Stimulated activated effector memory CD8-positive, alpha-beta T cell treated with anti-CD3 and anti-CD28 coated beads, Interleukin-12 subunit alpha, Interleukin-12 subunit beta, amount 100 ng/mL, for 72 hours (primary cell): Measurements from ENCODE around the gene IRX4.

Source experiments
- ATAC-seq: fragments of 150-1000 bp; cut with Tn5 transposase; 2 replicates; pipeline ENCODE4 v1.10.0; 2021
- DNase-seq, 2 donors: peaks; one replicate each; pipeline ENCODE4 v3.0.0; 2021 to 2022; ENCODE audit warnings: low spot score in 2 of 2
- H3K27ac Mint-ChIP-seq: one replicate; pipeline ENCODE4 v1.8.0; 2022; ENCODE audit warnings: mild to moderate bottlenecking, mixed read lengths
- H3K36me3 Mint-ChIP-seq: one replicate; pipeline ENCODE4 v1.8.0; 2022; ENCODE audit warnings: mild to moderate bottlenecking, mixed read lengths
- H3K4me1 Mint-ChIP-seq: one replicate; pipeline ENCODE4 v1.8.0; 2022; ENCODE audit warnings: mixed read lengths
- H3K4me3 Mint-ChIP-seq: one replicate; pipeline ENCODE4 v1.8.0; 2022; ENCODE audit warnings: mild to moderate bottlenecking, mixed read lengths
- H3K9me3 Mint-ChIP-seq: one replicate; pipeline ENCODE4 v1.8.0; 2022; ENCODE audit warnings: mixed read lengths

The IRX4 gene

GRCh38 chr5:1918488-1919208 lies 35.9 kb upstream of the IRX4 start:
- Mint-ChIP-seq H3K27ac (no peak overlapping the region), H3K9me3 (no peaks in the 10 kb centered on the region), H3K4me3 (no peak overlapping the region), H3K36me3 (no peaks in the 10 kb centered on the region), H3K4me1 (no peaks in the 10 kb centered on the region)
- ATAC-seq: no peak
- no peak for DNase-seq

DNA sequence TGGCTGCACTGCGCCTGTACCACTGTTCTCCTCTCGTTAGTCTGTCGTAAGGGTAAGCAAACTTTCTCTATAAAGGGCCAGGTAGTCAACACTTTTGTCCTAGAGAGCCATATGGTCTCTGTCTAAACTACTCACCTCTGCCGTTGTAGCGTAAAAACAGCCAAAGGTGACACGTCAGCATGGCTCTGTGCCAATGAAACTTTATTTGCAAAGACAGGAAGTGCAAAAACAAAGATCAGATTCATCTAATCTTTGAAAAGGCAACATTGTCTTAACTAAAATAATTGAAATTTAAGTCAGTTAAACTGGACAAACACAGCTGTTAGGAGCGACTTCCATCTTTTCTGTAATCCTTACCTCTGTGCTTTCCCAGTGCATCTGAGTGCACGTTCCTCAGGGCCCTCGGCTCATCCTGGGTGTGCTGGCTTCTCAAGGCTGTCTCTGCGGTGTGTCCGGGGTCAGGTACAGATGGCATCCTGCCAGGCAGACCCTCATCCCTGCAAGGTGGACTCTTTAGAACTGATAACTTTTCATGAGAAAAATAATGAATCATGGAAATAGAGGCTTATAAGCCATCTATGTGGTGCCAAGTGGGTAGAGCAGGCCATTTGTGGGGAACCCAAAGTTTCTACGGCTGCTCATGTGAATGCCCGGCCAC lies 35.2 kb upstream of the IRX4 start:
- H3K36me3 Mint-ChIP-seq: no peaks in the 10 kb centered on the region
- DNase-seq (no peak), ATAC-seq (no peak)
- no peak overlapping the region for H3K27ac Mint-ChIP-seq
- no peaks in the 10 kb centered on the region for H3K9me3 Mint-ChIP-seq
- H3K4me3 Mint-ChIP-seq: no peak overlapping the region
- H3K4me1 Mint-ChIP-seq: no peaks in the 10 kb centered on the region

DNA sequence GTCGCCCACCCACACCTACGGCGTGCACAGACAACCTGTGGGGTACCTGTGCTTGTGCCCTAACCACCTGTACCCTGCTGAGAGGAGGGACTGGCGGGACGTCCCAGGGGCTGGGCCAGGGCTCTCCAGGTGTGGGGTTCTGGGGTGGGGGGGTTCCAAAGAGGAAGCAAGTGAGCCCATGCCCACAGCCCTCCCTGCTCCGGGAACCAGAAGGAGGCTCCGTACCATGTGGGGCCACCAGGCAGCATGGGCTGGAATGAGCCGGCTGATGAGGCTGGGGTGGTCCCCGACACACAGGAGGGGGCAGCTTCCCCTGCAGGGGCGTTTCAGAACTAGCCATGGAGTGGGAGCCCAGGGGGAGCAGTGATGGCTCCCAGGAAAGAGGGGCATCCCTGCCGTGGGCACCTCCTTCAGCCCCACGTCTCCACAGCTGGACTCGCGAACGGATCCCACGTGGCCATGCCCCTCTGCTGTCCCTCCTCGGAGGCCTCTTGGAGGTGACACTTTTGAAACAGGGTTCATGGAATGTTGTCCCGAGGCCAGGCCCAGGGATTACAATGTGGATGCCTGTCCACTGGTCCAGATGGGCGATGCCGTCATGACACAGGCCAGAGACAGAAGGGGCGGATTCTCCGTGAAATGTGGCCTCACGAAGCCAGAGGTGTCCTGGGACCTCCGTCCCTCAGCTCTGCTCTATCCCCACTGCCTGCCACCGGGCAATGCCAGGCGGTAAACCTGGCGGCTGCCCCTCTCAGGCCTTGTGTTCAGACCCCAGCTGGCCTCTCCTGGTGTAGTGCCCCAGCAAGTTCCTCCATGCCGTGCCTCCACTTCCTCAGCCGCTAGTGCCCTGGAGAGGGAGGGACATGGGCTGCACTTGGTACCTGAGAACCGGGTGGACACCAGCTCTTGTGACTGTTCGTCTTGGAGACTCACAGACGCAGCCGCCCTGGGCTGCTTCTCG lies 33.6 kb upstream of the IRX4 start:
- no peak for DNase-seq

DNA sequence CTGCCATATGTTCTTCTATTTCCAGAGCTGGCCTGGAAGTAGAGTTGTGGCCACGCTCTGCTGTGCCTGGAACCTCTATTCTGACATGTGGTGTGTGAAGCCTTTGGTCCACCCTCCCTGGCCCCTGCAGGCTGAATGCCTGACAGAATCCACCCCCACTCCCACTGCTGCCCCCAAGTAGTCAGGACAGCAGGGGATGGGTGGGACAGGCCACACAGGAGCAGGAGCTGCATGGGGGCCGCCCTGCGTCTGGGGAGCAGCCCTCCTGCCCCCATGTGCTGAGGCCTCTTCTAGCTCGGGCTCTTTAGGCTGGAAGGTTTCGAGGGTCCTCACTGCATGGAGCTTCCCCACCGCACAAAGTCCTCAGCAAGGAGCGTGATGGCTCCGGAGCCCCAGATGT lies 32.6 kb upstream of the IRX4 start:
- H3K4me3 Mint-ChIP-seq: no peak overlapping the region
- H3K9me3 Mint-ChIP-seq: no peaks in the 10 kb centered on the region
- H3K27ac Mint-ChIP-seq: no peak overlapping the region
- no peaks in the 10 kb centered on the region for H3K36me3 Mint-ChIP-seq
- ATAC-seq: no peak
- no peaks in the 10 kb centered on the region for H3K4me1 Mint-ChIP-seq
- no peak for DNase-seq

More for the DNA sequence above, 33.6 kb upstream of the IRX4 start:
- Mint-ChIP-seq H3K4me3 (no peak overlapping the region), H3K36me3 (no peaks in the 10 kb centered on the region), H3K27ac (no peak overlapping the region), H3K4me1 (no peaks in the 10 kb centered on the region), H3K9me3 (no peaks in the 10 kb centered on the region)
- no peak for ATAC-seq

DNA sequence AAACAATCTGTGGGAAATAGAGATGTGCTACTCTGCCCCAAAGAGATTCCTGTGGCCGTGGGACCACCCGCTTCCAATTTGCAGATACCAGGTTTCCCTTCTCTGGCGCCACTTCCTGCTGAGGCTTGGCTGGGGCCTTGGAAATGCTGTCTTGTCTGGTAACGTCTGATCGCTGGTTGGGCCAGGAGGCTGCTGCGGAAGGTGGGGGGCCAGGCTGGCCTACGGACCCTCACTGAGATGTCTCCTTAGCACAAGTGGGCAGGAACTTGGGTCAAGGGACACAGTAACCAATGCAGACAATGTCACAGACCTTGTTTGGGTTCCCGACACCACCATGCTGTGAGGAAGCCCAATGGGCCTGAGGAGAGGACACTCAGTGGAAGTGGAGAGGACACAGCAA lies 31.7 kb upstream of the IRX4 start:
- Mint-ChIP-seq H3K4me1 (no peaks in the 10 kb centered on the region), H3K27ac (no peak overlapping the region), H3K4me3 (no peak overlapping the region), H3K36me3 (no peaks in the 10 kb centered on the region), H3K9me3 (no peaks in the 10 kb centered on the region)
- DNase-seq (no peak), ATAC-seq (no peak)

DNA sequence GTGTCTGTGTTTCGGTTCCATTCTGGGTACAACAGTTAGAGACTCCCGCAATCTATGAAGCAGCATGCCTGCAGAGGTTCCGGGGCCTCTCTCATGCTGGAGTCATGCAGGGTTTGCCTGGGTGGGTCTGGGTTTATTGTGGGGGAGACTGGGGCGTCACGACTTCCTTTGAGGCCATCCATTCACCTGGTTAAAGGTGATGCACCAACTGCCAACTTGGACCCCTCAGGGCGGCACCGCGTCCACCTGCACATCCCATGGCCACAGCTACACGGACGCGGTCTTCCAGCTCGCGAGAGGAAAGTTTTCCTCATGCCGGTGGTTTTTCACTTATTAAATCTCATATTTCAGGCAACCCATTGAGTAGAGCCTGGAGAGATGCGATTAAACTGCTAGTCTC lies 30.9 kb upstream of the IRX4 start:
- ATAC-seq: no peak
- Mint-ChIP-seq H3K27ac (no peak overlapping the region), H3K4me1 (no peaks in the 10 kb centered on the region)

DNA sequence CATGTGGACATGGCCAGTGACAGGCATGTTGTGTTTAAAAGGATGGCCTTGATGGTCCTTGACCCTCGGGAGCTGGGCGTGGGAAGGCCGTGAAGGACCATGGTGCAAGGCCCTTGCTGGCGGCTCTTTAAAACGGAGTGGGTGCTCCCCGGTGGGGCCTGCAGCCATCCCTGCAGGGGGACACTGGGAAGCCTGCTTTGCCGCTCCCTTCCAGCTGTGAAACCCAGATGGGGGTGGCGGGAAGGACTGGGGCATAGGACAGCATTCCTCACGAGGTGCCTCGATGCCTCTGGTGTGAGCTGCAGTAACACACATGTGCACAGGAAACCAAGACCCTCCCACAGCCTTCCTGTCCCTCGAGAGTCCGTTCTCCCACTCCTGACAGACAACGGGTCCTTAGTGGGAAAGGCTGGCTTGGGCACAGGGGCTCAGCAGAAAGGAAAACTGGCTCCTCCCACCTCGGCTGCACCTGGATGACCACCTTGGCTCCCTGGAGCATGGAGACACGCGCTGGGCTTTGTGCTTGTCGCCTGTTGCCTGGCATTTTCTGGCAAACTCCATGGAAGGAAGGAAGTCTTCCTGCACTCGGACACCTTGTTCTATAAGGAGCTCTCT lies 30.3 kb upstream of the IRX4 start:
- no peak for ATAC-seq
- no peak overlapping the region for H3K27ac Mint-ChIP-seq
- H3K4me3 Mint-ChIP-seq: no peak overlapping the region

More for the DNA sequence above, 30.9 kb upstream of the IRX4 start:
- Mint-ChIP-seq H3K9me3 (no peaks in the 10 kb centered on the region), H3K4me3 (no peak overlapping the region), H3K36me3 (no peaks in the 10 kb centered on the region)
- no peak for DNase-seq

DNA sequence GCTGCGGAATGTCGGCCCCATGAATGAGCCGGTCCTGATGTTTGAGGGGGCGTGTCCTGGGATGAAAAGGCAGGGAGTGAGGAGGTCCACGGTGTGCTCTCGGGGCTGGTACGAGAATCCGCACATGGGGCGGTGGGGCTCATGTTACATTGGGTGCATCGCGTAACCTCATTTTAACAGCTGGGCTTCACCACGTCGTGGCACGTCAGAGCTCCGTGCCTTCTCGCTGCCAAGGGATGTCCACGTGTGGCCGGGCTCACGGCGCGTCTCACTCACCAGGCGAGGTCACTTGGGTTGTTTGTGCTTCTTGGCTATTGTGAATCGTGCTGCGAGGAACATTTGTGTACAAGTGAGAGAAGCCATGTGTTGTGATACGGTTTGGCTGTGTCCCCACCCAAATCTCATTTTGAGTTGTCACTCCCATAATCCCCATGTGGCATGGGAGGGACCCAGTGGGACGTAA lies 29.1 kb upstream of the IRX4 start:
- no peak for DNase-seq
- ATAC-seq: no peak
- Mint-ChIP-seq H3K4me1 (no peaks in the 10 kb centered on the region), H3K9me3 (no peaks in the 10 kb centered on the region), H3K27ac (no peak overlapping the region), H3K36me3 (no peaks in the 10 kb centered on the region), H3K4me3 (no peak overlapping the region)

More for the DNA sequence above, 30.3 kb upstream of the IRX4 start:
- H3K36me3 Mint-ChIP-seq: no peaks in the 10 kb centered on the region
- H3K9me3 Mint-ChIP-seq: no peaks in the 10 kb centered on the region
- no peak for DNase-seq
- no peaks in the 10 kb centered on the region for H3K4me1 Mint-ChIP-seq

- H3K9me3 Mint-ChIP-seq: no peaks in the 10 kb centered on the region
- no peaks in the 10 kb centered on the region for H3K4me1 Mint-ChIP-seq
- DNase-seq (no peak), ATAC-seq (no peak)
- H3K36me3 Mint-ChIP-seq: no peaks in the 10 kb centered on the region
- no peak overlapping the region for H3K4me3 Mint-ChIP-seq
- no peak overlapping the region for H3K27ac Mint-ChIP-seq
These were observed 28.4 kb upstream of the IRX4 start for GRCh38 chr5:1910861-1911772.

GRCh38 chr5:1910081-1910760 lies 27.5 kb upstream of the IRX4 start:
- no peak for ATAC-seq
- DNase-seq: no peak
- Mint-ChIP-seq H3K4me3 (no peak overlapping the region), H3K36me3 (no peaks in the 10 kb centered on the region), H3K9me3 (no peaks in the 10 kb centered on the region), H3K27ac (no peak overlapping the region), H3K4me1 (no peaks in the 10 kb centered on the region)

DNA sequence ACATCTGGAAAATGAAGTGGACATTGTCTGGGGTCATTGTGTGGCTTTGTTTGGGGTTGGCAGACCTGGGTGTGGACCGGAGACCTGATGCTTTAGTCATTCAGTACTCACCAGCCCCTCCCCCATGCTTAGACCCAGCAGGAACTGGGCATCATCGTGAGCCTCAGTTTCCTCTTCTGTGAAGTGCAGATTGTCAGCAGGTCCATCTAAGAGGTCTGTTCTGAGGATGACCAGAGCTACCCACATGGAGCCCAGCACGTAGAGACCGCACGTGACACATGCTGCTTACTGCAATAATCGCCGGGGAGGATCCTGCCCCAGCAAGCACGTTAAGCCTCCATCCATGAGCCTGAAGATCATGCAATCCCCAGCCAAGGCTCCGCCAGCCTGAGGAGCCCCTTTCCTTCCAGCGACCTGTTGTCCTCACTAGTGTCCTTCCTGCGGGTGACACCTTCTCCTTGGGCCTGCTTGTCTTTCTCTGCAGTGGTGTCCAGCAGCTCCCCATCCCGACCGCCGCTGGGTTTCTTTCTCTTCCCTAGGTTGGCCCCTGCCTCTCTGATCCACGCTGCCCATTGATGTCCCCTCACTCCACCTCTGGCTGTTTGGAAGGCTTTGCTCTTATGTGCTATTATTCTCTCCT lies 26.7 kb upstream of the IRX4 start:
- no peak overlapping the region for H3K4me3 Mint-ChIP-seq
- H3K27ac Mint-ChIP-seq: no peak overlapping the region
- ATAC-seq (no peak), DNase-seq (no peak)
- no peaks in the 10 kb centered on the region for H3K4me1 Mint-ChIP-seq
- no peaks in the 10 kb centered on the region for H3K36me3 Mint-ChIP-seq
- H3K9me3 Mint-ChIP-seq: no peaks in the 10 kb centered on the region

- H3K4me1 Mint-ChIP-seq: no peaks in the 10 kb centered on the region
- DNase-seq (no peak), ATAC-seq (no peak)
- no peak overlapping the region for H3K4me3 Mint-ChIP-seq
- no peaks in the 10 kb centered on the region for H3K9me3 Mint-ChIP-seq
- H3K36me3 Mint-ChIP-seq: no peaks in the 10 kb centered on the region
- H3K27ac Mint-ChIP-seq: no peak overlapping the region
These were observed 26.2 kb upstream of the IRX4 start for GRCh38 chr5:1908931-1909330.

GRCh38 chr5:1907616-1908015 lies 24.9 kb upstream of the IRX4 start:
- Mint-ChIP-seq H3K4me3 (no peak overlapping the region), H3K9me3 (no peaks in the 10 kb centered on the region), H3K27ac (no peak overlapping the region), H3K4me1 (no peaks in the 10 kb centered on the region), H3K36me3 (no peaks in the 10 kb centered on the region)
- ATAC-seq: no peak
- DNase-seq: no peak
